ENCODE measurements around the gene FABP3. TPM values are rescaled to one million over a fixed set of nuclear protein-coding genes. Genes with fewer than 3 reads are reported as not detected.

Gene FABP3
- polyA plus RNA-seq (2011; rRNA removed) (not detected in 2 replicates), polyA plus RNA-seq (2017; fragmentation: RNase III; extraction: RNeasy Plus Mini Kit Qiagen cat#74134 plus additional on column Dnase treatment) (not detected in 3 replicates), polyA minus RNA-seq (2011; rRNA and poly(A)+ RNA removed) (not detected in 2 replicates)
- polyA plus RNA-seq (2012; cell fraction: cytosol; rRNA removed): not detected in 2 replicates
- polyA plus RNA-seq (2012; cell fraction: nucleus; rRNA removed): not detected in 2 replicates

DNA sequence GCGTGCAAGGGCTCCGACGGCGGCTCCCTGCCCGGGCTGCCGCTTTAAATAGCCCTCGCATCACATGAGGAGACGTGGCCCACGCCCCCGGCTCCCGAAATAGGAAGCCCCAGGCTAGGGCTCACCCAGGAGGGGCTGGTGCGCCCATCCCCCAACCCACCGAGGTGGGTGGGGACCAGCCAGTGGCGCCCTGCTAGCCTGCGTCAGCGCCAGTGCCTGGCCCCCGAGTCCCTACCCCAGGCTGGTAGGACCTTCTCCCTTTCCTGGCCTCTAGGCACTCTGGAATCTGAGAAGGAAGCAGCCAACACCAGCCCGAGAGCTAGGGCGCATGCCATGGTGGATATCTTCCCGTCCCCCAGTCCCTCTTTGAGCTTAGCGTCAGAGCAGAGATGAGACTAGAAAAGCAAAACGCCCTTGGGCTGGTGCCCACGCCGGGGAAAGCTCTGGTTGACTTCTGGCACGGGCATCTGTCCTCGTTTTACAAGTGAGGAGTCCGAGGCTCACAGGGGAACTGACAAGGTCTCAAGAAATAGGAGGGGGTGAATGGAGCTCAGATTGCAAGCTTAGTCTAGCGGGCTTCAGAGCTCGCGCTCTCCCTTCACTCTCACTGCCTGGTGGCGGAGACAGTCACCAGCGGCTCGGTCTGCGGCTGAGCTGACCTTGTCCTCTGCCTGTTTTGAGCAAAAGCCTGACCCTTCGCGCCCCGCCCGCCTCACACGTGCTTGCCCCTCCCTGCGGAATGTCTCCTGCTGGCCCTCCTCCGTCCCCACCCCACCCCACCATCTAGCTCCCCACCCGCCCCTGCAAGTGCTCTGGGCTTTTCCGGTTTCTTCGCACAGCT lies at the start of gene FABP3:
TSS of gene FABP3 (minus strand) at position 21 of the 841 bp plus-strand sequence. CDS start 62 bp downstream, outside the sequence.
- ChIA-PET CTCF (interaction anchor here (0.6 to 2.7 kb wide), 6 partner anchors 13 to 211 kb away, joined by 3 to 9 read pairs (median 4); no protein-coding TSS in a partner anchor), POLR2A (no interaction called here)
- Histone ChIP-seq H3K4me1 (peaks cover 13% of the 10 kb centered on the region), H3K27ac (no peak within 1 kb of the TSS), H3K9me3 (no peaks in the 10 kb centered on the region), H3K4me3 (no peak within 1 kb of the TSS), H3K4me2 (no peak within 1 kb of the TSS)
- TF ChIP-seq HOXA7 (CRISPR knock-in tag; IDR thresholded peaks at IDR 0.05) (no peak), RFX5 (IDR thresholded peaks at IDR 0.05) (no peak), TP53 (CRISPR knock-in tag; IDR thresholded peaks at IDR 0.05) (no peak), HOXB13 (CRISPR knock-in tag; IDR thresholded peaks at IDR 0.05; ENCODE audit: low read depth) (no peak), CBX2 (IDR thresholded peaks at IDR 0.05; ENCODE audit: borderline replicate concordance, low read depth) (no peak), CBX8 (IDR thresholded peaks at IDR 0.05) (no peak), RNF2 (IDR thresholded peaks at IDR 0.05; ENCODE audit: borderline replicate concordance, low read depth) (no peak), BHLHE40 (IDR thresholded peaks at IDR 0.05; ENCODE audit: low read depth, low read length) (no peak), EHF (CRISPR knock-in tag; IDR thresholded peaks at IDR 0.05) (no peak), RCOR1 (IDR thresholded peaks at IDR 0.05; ENCODE audit: low read depth, low read length) (no peak), RARB (CRISPR knock-in tag; IDR thresholded peaks at IDR 0.05) (no peak), ZFP36 (IDR thresholded peaks at IDR 0.05; ENCODE audit: borderline replicate concordance, partially characterized antibody) (no peak)
- 93% methylated on average over 19 of the region's 44 CpGs for WGBS (ENCODE audit: missing lambda C conversion rate)
- DNase-seq (ENCODE audit: low read depth in 1 of 2, low spot score in 1 of 2) (no peak), FAIRE-seq (no peak), ATAC-seq (no peak)

- peaks cover 31% of the 10 kb centered on the region for H3K4me1 ChIP-seq
- ATAC-seq (peak; percentile 65 to 75; a peak in 4 of 6 replicates), FAIRE-seq (no peak), DNase-seq (ENCODE audit: low read depth in 1 of 2, low spot score in 1 of 2) (peak in 1 of 2 experiments; percentile 36)
- H3K9me3 ChIP-seq: no peaks in the 10 kb centered on the region
- no peak overlapping the region for H3K4me3 ChIP-seq
- no peak overlapping the region; the same call in 2 of the 3 replicates for H3K4me2 ChIP-seq
- CTCF ChIA-PET: interaction anchor here (0.6 to 9.5 kb wide), 28 partner anchors 8 to 430 kb away, joined by 3 to 151 read pairs (median 4); partner anchors contain the start of genes SERINC2, SNRNP40 and ZCCHC17
- POLR2A ChIA-PET: interaction anchor here (1.0 kb wide), 1 partner anchor 128 kb away, joined by 3 read pairs; no protein-coding TSS in a partner anchor
- WGBS (ENCODE audit: missing lambda C conversion rate): 43% methylated on average over 9 of the region's 9 CpGs
- TF ChIP-seq TFCP2L1 (CRISPR knock-in tag; IDR thresholded peaks at IDR 0.05) (no peak), CTCF (IDR thresholded peaks at IDR 0.05) (peak; percentile 48), FOSB (CRISPR knock-in tag; IDR thresholded peaks at IDR 0.05) (no peak), ZNF302 (CRISPR knock-in tag; IDR thresholded peaks at IDR 0.05) (no peak), HOXB13 (CRISPR knock-in tag; IDR thresholded peaks at IDR 0.05; ENCODE audit: low read depth) (no peak), GATA3 (IDR thresholded peaks at IDR 0.05; ENCODE audit: borderline replicate concordance) (no peak), PBX3 (IDR thresholded peaks at IDR 0.05) (no peak), RAD21 (conservative IDR thresholded peaks at IDR 0.05 in 1 of 2, IDR thresholded peaks at IDR 0.05 in 1 of 2) (peak; percentile 33 to 57), SMC3 (IDR thresholded peaks at IDR 0.05) (peak; percentile 37; the same call in 2 of the 3 replicates)
- H3K27ac ChIP-seq: peak overlapping the region; percentile 63 to 69; a peak in 5 of 6 replicates
Observed at GRCh38 chr1:31421371-31422040, 48.6 kb upstream of the FABP3 start.

Measured in A549 (cell line).